Naive thymus-derived CD8-positive, alpha-beta T cell (primary cell): ENCODE results near the gene HTR3B. TPM values are rescaled to one million over a fixed set of nuclear protein-coding genes. Genes with fewer than 3 reads are reported as not detected.

Experiments used
- ATAC-seq, 2 donors: fragments of 150-1000 bp; cut with Tn5 transposase in 1 of 2; sonication (Bioruptor Pico), chemical (Tn5 transposase) in 1 of 2; 1 replicate in 1 of 2; 2 replicates in 1 of 2; pipeline ENCODE4 v1.10.0; 2021; ENCODE audit warnings: mild to moderate bottlenecking in 2 of 2, moderate library complexity in 2 of 2
- POLR2A ChIA-PET: fragments of 350-600 bp; sonication (Branson Sonifier 250); formaldehyde crosslinking; loops from one replicate; lab custom pipeline; 2021; ENCODE audit warnings: antibody characterized with exemption; lab: Charles Lee
- DNase-seq, 10 donors: peaks; one replicate each; pipeline versions ENCODE4 v3.0.0 to v3.0.0-alpha.2; 2020 to 2022
- H3K27ac Mint-ChIP-seq, 10 donors: one replicate each; pipeline ENCODE4 v1.8.0; 2020 to 2022; ENCODE audit warnings: mild to moderate bottlenecking in 10 of 10, mixed read lengths in 10 of 10, moderate library complexity in 4 of 10, inconsistent platforms in 1 of 10
- H3K27me3 Mint-ChIP-seq, 5 donors: one replicate each; pipeline ENCODE4 v1.8.0; 2021 to 2022; ENCODE audit warnings: mixed read lengths in 5 of 5
- H3K36me3 Mint-ChIP-seq, 3 donors: one replicate each; pipeline ENCODE4 v1.8.0; 2020 to 2022; ENCODE audit warnings: mixed read lengths in 3 of 3, mild to moderate bottlenecking in 2 of 3, inconsistent platforms in 1 of 3
- H3K4me1 Mint-ChIP-seq, 4 donors: one replicate each; pipeline ENCODE4 v1.8.0; 2021 to 2022; ENCODE audit warnings: mixed read lengths in 4 of 4
- H3K4me3 Mint-ChIP-seq, 10 donors: one replicate each; pipeline ENCODE4 v1.8.0; 2020 to 2022; ENCODE audit warnings: mild to moderate bottlenecking in 10 of 10, mixed read lengths in 10 of 10, moderate library complexity in 6 of 10, inconsistent platforms in 1 of 10
- H3K9me3 Mint-ChIP-seq, 9 donors: one replicate each; pipeline ENCODE4 v1.8.0; 2020 to 2022; ENCODE audit warnings: mixed read lengths in 9 of 9, mild to moderate bottlenecking in 3 of 9, inconsistent platforms in 1 of 9, moderate library complexity in 1 of 9
- polyA plus RNA-seq, 3 donors: library from polyadenylated mRNA; unstranded; fragments of 300-500 nt; fragmentation: Illumina TruSeq; gene quantifications; one replicate each; pipeline ENCODE4 v1.2.3, GENCODE V29; 2021
- total RNA-seq, 8 experiments: library from RNA in 2 of 8; stranded (reverse) in 2 of 8; gene quantifications; one replicate each; pipeline ENCODE4 v1.2.3 and lab custom pipeline; 2021 to 2026

HTR3B gene, protein sequence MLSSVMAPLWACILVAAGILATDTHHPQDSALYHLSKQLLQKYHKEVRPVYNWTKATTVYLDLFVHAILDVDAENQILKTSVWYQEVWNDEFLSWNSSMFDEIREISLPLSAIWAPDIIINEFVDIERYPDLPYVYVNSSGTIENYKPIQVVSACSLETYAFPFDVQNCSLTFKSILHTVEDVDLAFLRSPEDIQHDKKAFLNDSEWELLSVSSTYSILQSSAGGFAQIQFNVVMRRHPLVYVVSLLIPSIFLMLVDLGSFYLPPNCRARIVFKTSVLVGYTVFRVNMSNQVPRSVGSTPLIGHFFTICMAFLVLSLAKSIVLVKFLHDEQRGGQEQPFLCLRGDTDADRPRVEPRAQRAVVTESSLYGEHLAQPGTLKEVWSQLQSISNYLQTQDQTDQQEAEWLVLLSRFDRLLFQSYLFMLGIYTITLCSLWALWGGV
- total RNA-seq: not detected
- not detected for polyA plus RNA-seq
- 0 reads per million in 6 experiments for total RNA-seq (lab: John Stamatoyannopoulos, UW)

- DNase-seq (no peak), ATAC-seq (no peak)
- no peak within 1 kb of the TSS for H3K27ac Mint-ChIP-seq
- POLR2A ChIA-PET: no interaction called here
- H3K9me3 Mint-ChIP-seq: no peaks in the 10 kb centered on the region
- no peaks in the 10 kb centered on the region for H3K4me1 Mint-ChIP-seq
- H3K36me3 Mint-ChIP-seq: no peaks in the 10 kb centered on the region
- H3K27me3 Mint-ChIP-seq: peaks cover 3 to 15% (median 5%) of the 10 kb centered on the region in 5 donors
- no peak within 1 kb of the TSS for H3K4me3 Mint-ChIP-seq
Measured at GRCh38 chr11:113904379-113905101, at the start of gene HTR3B. Gene HTR3B (plus strand): TSS chr11:113904796. CDS start chr11:113904934, 138 bp downstream.

GRCh38 chr11:113855803-113856202 lies 48.8 kb upstream of the HTR3B start:
- Mint-ChIP-seq H3K4me1 (peaks cover 5 to 25% (median 8%) of the 10 kb centered on the region in 4 donors), H3K4me3 (no peak overlapping the region), H3K27me3 (no peaks in the 10 kb centered on the region), H3K9me3 (no peaks in the 10 kb centered on the region), H3K27ac (no peak overlapping the region), H3K36me3 (peaks cover 6 to 27% (median 13%) of the 10 kb centered on the region in 3 donors)
- POLR2A ChIA-PET: no interaction called here
- ATAC-seq (no peak), DNase-seq (no peak)

GRCh38 chr11:113856966-113857759 lies 47.4 kb upstream of the HTR3B start:
- POLR2A ChIA-PET: no interaction called here
- no peaks in the 10 kb centered on the region for H3K9me3 Mint-ChIP-seq
- H3K27ac Mint-ChIP-seq: no peak overlapping the region
- no peak for ATAC-seq
- H3K4me3 Mint-ChIP-seq: no peak overlapping the region
- H3K4me1 Mint-ChIP-seq: peaks cover 6 to 32% (median 12%) of the 10 kb centered on the region in 4 donors
- H3K36me3 Mint-ChIP-seq: peaks cover 0 to 13% (median 7%) of the 10 kb centered on the region in 3 donors
- no peaks in the 10 kb centered on the region for H3K27me3 Mint-ChIP-seq
- no peak for DNase-seq

DNA sequence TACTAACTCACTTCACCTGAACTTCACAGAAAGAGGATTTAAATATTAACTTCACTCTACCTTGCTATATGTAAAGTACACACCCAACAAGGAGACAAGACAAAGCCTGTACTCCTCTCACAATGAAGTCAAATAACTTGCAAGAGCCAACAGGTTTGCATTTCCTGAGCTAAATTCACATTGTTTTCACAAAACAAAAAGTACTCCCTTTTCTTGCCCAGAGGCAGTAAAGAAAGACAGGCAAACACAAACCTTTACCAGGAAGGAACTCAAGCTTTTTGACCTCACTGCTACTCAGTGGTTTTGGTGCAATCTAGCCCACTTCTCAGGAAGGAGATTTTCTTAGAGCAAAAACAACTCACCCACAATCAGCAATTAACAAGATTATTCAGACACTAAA lies 44.9 kb upstream of the HTR3B start:
- H3K4me3 Mint-ChIP-seq: peak overlapping the region in 3 of 10 donors; percentile 12 to 46 (median 41)
- H3K27ac Mint-ChIP-seq: peak overlapping the region in 6 of 10 donors; percentile 10 to 68 (median 52)
- ATAC-seq: no peak

GRCh38 chr11:113862435-113862834 lies 42.2 kb upstream of the HTR3B start:
- DNase-seq: no peak
- H3K4me3 Mint-ChIP-seq: peak overlapping the region in 1 of 10 donors; percentile 34
- no peak for ATAC-seq

More for the DNA sequence above, 44.9 kb upstream of the HTR3B start:
- no peaks in the 10 kb centered on the region for H3K9me3 Mint-ChIP-seq
- POLR2A ChIA-PET: no interaction called here
- no peak for DNase-seq
- peaks cover 10 to 45% (median 19%) of the 10 kb centered on the region in 4 donors for H3K4me1 Mint-ChIP-seq
- H3K36me3 Mint-ChIP-seq: peaks cover 0 to 4% (median 2%) of the 10 kb centered on the region in 3 donors
- H3K27me3 Mint-ChIP-seq: no peaks in the 10 kb centered on the region

GRCh38 chr11:113864410-113864809 lies 40.2 kb upstream of the HTR3B start:
- no peak for DNase-seq
- Mint-ChIP-seq H3K36me3 (peaks cover 4 to 19% (median 15%) of the 10 kb centered on the region in 3 donors), H3K27ac (peak overlapping the region in 2 of 10 donors; percentile 10 to 80), H3K4me1 (peaks cover 10 to 62% (median 23%) of the 10 kb centered on the region in 4 donors), H3K4me3 (no peak overlapping the region), H3K27me3 (no peaks in the 10 kb centered on the region), H3K9me3 (no peaks in the 10 kb centered on the region)
- no peak for ATAC-seq
- POLR2A ChIA-PET: no interaction called here

More at GRCh38 chr11:113862435-113862834, 42.2 kb upstream of the HTR3B start:
- Mint-ChIP-seq H3K27ac (peak overlapping the region in 3 of 10 donors; percentile 32 to 85 (median 48)), H3K9me3 (no peaks in the 10 kb centered on the region), H3K4me1 (peaks cover 10 to 57% (median 22%) of the 10 kb centered on the region in 4 donors), H3K36me3 (peaks cover 4 to 13% (median 8%) of the 10 kb centered on the region in 3 donors), H3K27me3 (no peaks in the 10 kb centered on the region)
- POLR2A ChIA-PET: no interaction called here

GRCh38 chr11:113865873-113866272 lies 38.7 kb upstream of the HTR3B start:
- Mint-ChIP-seq H3K27me3 (no peaks in the 10 kb centered on the region), H3K4me1 (peaks cover 7 to 62% (median 21%) of the 10 kb centered on the region in 4 donors), H3K27ac (peak overlapping the region in 2 of 10 donors; percentile 15 to 75), H3K4me3 (no peak overlapping the region), H3K36me3 (peaks cover 4 to 19% (median 18%) of the 10 kb centered on the region in 3 donors), H3K9me3 (no peaks in the 10 kb centered on the region)
- no peak for DNase-seq
- no peak for ATAC-seq
- POLR2A ChIA-PET: no interaction called here

GRCh38 chr11:113867843-113868503 lies 36.6 kb upstream of the HTR3B start:
- POLR2A ChIA-PET: no interaction called here
- peaks cover 0 to 18% (median 17%) of the 10 kb centered on the region in 3 donors for H3K36me3 Mint-ChIP-seq

GRCh38 chr11:113871336-113871735 lies 33.3 kb upstream of the HTR3B start:
- DNase-seq (no peak), ATAC-seq (no peak)
- H3K9me3 Mint-ChIP-seq: no peaks in the 10 kb centered on the region
- peaks cover 0 to 18% (median 11%) of the 10 kb centered on the region in 3 donors for H3K36me3 Mint-ChIP-seq
- H3K27ac Mint-ChIP-seq: peak overlapping the region in 3 of 10 donors; percentile 43 to 74 (median 63)
- peak overlapping the region in 3 of 10 donors; percentile 22 to 31 (median 24) for H3K4me3 Mint-ChIP-seq
- peaks cover 15 to 75% (median 41%) of the 10 kb centered on the region in 4 donors for H3K4me1 Mint-ChIP-seq
- no peaks in the 10 kb centered on the region for H3K27me3 Mint-ChIP-seq
- POLR2A ChIA-PET: no interaction called here

More at GRCh38 chr11:113867843-113868503, 36.6 kb upstream of the HTR3B start:
- no peaks in the 10 kb centered on the region for H3K9me3 Mint-ChIP-seq
- H3K4me1 Mint-ChIP-seq: peaks cover 4 to 68% (median 24%) of the 10 kb centered on the region in 4 donors
- DNase-seq (no peak), ATAC-seq (no peak)
- H3K27me3 Mint-ChIP-seq: no peaks in the 10 kb centered on the region
- H3K4me3 Mint-ChIP-seq: peak overlapping the region in 2 of 10 donors; percentile 36 to 76
- peak overlapping the region in 4 of 10 donors; percentile 17 to 86 (median 57) for H3K27ac Mint-ChIP-seq

DNA sequence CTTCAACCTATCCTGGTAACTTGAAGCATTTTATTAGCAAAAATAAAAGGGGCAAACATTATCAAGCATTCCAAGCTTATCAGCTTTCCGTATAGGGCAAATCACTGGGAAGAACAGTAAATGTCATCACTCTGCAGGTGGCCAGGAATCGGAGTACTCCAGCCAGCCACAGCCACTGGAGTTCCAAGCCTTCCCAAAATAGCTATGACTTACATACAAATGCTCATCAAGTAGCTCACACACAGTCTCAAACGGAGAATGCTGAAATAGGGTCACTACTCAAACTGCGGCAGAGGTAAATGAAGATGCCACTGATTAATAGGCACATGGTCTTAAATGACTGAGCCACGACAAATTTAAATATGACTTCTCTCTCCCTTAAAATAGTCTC lies 31.4 kb upstream of the HTR3B start:
- DNase-seq (no peak), ATAC-seq (no peak)
- H3K4me3 Mint-ChIP-seq: peak overlapping the region; percentile 28 to 99 (median 52)
- peaks cover 0 to 3% (median 0%) of the 10 kb centered on the region in 9 donors for H3K9me3 Mint-ChIP-seq
- POLR2A ChIA-PET: no interaction called here
- peaks cover 0 to 4% (median 3%) of the 10 kb centered on the region in 3 donors for H3K36me3 Mint-ChIP-seq
- peak overlapping the region in 3 of 10 donors; percentile 35 to 68 (median 41) for H3K27ac Mint-ChIP-seq
- H3K4me1 Mint-ChIP-seq: peaks cover 17 to 74% (median 45%) of the 10 kb centered on the region in 4 donors
- H3K27me3 Mint-ChIP-seq: no peaks in the 10 kb centered on the region

- H3K4me1 Mint-ChIP-seq: peaks cover 17 to 68% (median 46%) of the 10 kb centered on the region in 4 donors
Measured at GRCh38 chr11:113874096-113874495, 30.5 kb upstream of the HTR3B start.

More at GRCh38 chr11:113874096-113874495, 30.5 kb upstream of the HTR3B start:
- Mint-ChIP-seq H3K9me3 (peaks cover 0 to 3% (median 0%) of the 10 kb centered on the region in 9 donors), H3K4me3 (peak overlapping the region; percentile 81 to 99 (median 91)), H3K27ac (peak overlapping the region in 5 of 10 donors; percentile 22 to 89 (median 81)), H3K27me3 (no peaks in the 10 kb centered on the region), H3K36me3 (peaks cover 0 to 3% (median 0%) of the 10 kb centered on the region in 3 donors)
- ATAC-seq (no peak), DNase-seq (no peak)
- POLR2A ChIA-PET: interaction anchor here (0.7 kb wide), 1 partner anchor 332 kb away, joined by 3 read pairs; no protein-coding TSS in a partner anchor
